ENCODE data around the gene TMEM178A.

Gene TMEM178A

DNA sequence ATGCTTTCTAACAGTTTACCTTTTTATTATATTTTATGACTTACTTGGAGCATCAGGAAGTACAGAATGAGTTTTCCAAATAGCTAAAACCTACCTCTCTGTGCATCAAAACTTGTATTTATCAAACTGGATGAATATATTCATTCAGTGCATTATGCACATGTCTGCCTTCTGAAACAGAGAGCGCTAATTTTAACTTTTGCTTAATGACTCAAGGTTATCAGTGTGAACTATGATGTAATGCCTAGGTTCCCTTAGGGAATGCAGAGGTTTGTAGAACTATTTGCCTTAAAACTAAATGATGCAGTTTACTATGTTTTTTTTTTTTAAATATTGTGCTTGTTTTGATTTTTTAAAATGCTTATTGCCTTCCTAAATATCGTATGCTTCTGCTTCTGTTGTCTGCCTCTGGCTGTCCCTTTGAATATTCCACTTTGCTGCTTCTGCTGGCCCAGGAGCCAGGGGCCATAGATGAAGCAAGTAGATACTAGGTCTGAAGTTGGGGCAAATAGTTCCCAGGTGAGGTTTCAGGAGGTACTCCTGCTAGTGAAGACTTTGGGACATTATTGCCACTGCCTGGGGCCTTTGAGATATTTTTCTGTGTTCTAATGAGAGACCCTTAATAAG is 16.5 kb downstream of the TMEM178A start:
- DNase-seq: no peak

DNA sequence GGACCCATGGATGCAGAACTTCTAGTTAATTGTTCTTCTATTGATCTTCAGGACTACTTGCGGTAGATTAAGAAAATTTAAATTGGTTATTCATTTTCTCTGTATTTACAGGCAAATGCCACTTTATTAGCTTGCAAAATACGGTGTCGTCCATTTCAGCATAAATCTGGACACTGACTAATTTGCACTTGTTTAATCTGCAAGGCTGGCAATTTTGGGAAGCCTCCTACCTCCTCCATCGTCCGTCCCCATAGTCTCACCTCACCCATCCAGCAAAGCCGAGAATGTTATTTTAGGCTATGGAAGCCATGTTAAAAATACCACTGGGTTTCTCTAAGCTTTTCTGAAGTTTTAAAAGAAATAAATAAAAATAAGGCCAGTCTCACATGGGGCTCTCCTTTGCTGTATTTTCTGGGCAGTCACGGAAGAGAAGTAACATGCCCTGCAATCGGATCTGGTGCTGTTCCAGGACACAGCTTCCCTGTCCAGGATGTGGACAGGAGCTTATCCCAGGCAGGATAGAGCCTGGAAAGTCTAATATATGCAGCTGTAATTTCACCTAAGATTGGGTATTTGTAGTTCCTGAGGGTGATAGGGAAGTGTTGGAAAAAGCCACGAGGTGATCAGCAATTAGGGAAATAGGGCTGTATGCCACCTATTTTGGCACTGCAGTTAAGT is 17.4 kb downstream of the TMEM178A start:
- no peak for DNase-seq

GRCh38 chr2:39684464-39684863 is 18.7 kb downstream of the TMEM178A start:
- no peak for DNase-seq

DNA sequence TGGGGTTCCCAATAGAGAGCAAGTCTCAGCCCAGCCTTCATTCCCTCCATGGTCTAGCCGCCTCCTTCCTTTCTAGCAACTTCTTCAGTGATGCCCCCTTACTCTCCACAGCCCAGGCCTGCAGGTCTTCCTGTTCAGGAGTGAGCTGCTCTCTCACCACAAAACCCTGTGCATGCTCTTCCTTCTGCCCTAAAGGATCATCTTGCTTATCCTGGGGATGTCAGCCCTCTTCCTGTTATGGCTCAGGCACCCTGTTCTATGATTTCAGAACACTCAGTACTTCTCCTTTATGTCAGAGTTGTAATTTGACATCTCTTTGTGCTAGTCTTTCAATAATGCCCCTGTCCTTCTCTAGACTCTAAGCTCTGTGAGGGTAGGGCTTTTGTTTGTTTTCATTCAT is 19.4 kb downstream of the TMEM178A start:
- DNase-seq: no peak

- DNase-seq: no peak
These were observed 20.7 kb downstream of the TMEM178A start for GRCh38 chr2:39686456-39686855.

GRCh38 chr2:39688181-39688580 is 22.5 kb downstream of the TMEM178A start:
- DNase-seq: no peak

GRCh38 chr2:39689272-39689841 is 23.6 kb downstream of the TMEM178A start:
- no peak for DNase-seq

DNA sequence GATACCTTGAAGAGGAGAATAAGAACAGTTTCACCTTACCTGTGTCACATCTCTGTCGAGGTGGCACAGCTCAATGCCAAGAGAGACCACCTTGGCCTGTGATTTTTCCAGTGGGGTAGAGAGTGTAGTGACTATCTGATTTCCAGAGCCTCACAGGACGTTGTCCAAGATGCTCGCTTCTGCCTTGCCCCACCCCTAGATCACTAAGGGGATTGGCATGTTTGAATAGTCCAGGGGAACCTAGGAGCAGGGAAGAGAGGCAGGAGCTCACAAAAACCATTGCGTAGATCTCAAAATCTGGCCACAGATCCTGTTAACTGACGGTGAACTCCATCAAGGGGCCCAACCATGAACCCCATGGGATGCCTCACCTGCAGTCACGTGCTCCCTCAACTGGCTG is 24.2 kb downstream of the TMEM178A start:
- no peak for DNase-seq

DNA sequence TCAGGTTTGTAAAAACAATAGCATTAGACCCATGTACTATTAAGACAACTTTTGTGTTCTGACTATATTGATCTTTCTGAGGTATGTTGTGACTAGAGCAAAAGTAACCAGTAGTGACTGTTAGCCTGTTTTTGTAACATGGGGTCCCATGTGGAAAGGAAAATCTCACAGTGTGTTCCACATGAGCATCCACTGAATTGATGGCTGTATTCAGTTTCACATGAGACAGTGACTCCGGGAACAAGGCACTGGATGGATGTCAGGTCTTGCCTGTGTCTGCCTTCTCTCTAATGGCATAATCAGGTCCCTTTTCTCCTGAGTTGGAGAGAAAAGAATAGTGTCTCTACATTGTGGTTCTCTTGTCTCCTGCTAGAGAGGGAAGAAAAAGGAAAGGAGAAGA is 27.5 kb downstream of the TMEM178A start:
- no peak for DNase-seq

DNA sequence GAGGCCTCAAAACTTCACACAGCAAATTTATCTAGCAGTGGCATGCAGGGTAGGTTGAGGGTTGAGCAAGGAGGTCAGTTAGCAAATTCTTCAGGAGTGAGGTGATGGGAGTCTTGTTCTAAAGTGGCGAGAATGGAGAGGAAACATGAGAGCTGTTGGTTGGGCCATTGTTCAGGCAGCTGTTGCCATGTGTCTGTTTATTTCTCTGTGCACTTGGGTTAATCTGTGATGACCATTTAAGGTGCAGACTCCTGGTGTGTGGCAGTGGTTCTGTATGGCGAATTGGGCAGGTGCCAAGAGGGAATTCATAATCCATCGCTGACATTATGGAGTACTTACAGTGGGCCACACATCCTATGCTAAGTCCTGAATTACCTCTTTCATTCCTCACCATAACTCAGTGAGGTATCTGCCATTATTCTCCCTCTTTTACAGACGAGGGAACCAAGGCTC is 30.4 kb downstream of the TMEM178A start:
- DNase-seq: no peak

- no peak for DNase-seq
These were observed 31.1 kb downstream of the TMEM178A start for GRCh38 chr2:39696838-39697237.

GRCh38 chr2:39697454-39697853 is 31.7 kb downstream of the TMEM178A start:
- DNase-seq: no peak

- no peak for DNase-seq
These were observed 35.4 kb downstream of the TMEM178A start for GRCh38 chr2:39701137-39701536.

DNA sequence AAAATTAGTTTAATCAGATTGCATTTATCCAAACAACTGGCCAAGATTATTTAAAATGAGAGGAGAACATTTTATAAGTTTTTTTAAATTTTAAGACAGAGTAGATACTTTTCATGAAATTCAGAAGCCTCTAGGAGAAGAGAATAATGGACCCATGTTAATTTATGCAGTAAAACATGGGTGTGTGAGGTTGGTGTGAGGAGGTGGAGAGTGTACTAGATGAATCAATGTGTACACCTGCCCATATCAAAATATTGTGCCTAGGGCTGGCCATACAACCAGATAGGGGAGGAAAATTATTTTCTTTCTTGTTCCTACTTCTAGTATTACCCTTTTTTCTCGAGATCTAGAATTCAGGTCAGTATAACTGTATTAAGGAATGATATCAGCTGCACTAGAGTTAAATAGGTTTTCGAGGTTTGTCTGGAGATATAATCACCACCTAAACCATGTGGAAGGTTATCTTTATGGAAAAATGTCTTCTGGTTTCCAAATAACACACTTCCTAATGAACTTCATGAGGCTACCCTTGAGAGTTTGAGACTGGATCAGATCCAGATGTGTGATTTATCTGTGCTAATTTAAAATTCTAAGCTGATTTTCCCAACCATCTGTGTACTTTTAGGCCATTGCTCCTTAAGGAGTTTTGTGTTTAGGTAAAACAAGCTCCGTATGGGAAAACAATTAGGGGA is 37.6 kb downstream of the TMEM178A start:
- no peak for DNase-seq

- DNase-seq: no peak
These were observed 38.8 kb downstream of the TMEM178A start for GRCh38 chr2:39704540-39704939.

- DNase-seq: no peak
These were observed 39.9 kb downstream of the TMEM178A start for GRCh38 chr2:39705638-39706037.

DNA sequence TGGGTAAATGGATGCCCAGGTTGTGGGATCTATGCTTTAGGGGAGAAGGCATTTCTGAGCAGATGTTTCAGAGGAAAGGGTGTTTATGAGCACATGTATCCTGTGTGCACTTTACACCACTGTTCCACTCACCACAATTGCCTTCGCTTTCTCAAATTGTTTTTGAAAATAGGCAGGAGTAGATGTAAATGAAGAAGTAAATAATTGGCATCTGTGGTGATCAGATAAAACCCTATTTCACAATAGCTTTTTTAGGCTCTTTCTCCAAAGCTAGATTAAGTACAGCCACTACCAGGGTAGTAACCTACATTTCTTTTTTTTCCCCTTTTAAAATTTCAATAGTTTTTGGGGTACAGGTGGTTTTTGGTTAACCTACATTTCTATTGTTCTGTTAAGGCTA is 40.6 kb downstream of the TMEM178A start:
- DNase-seq: no peak

DNA sequence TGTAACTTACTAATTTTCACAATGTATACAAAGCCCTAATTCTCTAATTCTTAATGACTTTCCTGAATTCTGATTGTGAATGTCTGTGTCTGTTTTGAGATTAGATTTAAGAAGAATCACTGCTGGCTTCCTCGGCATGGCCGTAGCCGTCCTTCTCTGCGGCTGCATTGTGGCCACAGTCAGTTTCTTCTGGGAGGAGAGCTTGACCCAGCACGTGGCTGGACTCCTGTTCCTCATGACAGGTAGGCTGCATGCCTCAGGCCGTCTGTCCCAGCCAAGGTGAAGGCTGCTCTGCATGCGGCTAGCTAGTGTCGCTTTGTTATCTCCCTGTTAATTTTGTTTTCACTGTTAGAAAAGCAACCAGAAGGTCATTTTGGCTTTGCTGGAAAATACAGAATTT is 41.2 kb downstream of the TMEM178A start:
- no peak for DNase-seq

- no peak for DNase-seq
These were observed 42.3 kb downstream of the TMEM178A start for GRCh38 chr2:39708003-39708402.

- no peak for DNase-seq
These were observed 45.1 kb downstream of the TMEM178A start for GRCh38 chr2:39710807-39711206.

DNA sequence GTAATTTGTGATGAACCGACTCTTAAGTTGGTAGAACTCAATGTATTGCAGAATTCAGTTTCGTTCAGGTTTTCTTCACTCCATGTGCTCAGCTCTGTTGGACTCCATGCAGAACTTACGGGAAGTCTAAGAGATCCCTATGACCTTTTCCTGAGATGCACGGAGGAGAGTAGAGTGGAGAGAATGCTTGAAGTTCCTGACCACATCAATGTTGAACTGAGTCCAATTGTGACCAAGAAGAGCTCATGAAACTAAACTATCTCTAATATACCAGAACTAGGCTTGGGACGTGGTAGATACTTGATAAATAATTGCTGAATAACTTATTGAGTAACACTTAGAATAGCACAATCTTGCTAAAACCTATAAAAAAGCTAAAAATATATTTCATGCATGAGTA is 47.2 kb downstream of the TMEM178A start:
- no peak for DNase-seq

DNA sequence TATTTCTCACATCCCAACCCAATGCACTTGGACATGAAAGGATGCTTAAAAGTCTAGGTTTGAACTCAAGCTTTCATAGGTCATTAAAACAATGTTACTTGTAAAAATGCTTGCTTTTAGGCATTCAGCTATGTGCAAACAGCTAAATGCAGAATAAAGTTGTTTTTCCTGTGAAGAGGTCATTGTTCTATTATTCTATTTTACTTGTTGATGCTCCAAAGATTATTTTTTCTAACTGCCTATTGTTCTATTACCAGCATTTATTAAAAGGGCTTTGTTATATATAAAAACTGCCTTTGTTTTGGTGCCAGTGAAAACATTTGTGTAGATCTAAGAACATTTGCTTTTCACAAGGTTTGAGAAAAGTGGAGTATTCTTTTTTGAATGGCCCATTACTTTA is 49.4 kb downstream of the TMEM178A start:
- DNase-seq: no peak

DNA sequence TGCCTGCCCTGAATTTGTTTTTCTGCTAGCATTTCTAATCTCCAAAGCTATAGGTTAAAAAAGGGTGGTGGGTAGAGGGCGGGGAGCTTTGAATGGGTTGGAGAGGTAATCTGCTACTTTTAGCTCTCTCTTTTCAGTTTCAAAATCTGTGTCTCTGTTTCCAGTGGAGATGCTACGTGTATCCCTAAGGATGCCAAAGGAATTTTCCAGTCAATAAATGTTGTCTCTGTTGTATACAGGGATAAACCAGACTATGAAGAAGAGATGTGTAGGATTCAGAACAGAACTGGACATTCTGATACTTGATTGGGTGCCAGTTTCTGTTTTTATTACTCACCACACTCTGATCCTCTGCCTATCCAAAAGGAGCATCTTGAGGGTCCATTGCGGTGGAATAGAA is 50.1 kb downstream of the TMEM178A start:
- DNase-seq: no peak

GRCh38 chr2:39717067-39717466 is 51.4 kb downstream of the TMEM178A start:
- DNase-seq: no peak
